NCI-H2081 (cell line): ENCODE data around the gene AGAP2.
A peak's percentile ranks its signal among the peaks of the same experiment; 100 is the strongest.
"Not testable (repeated sequence)": the region's sequence is repeated elsewhere in the genome, so short reads cannot be mapped to it uniquely, and the experiment has no call there.

ENCODE experiments used
- DNase-seq, 2 experiments: peaks; one replicate each; lab custom pipeline; 2025; lab: John Stamatoyannopoulos, UW

Gene AGAP2

GRCh38 chr12:57694459-57695019 lies 44.0 kb downstream of the AGAP2 start:
- peak in 1 of 2 experiments; percentile 56 for DNase-seq

DNA sequence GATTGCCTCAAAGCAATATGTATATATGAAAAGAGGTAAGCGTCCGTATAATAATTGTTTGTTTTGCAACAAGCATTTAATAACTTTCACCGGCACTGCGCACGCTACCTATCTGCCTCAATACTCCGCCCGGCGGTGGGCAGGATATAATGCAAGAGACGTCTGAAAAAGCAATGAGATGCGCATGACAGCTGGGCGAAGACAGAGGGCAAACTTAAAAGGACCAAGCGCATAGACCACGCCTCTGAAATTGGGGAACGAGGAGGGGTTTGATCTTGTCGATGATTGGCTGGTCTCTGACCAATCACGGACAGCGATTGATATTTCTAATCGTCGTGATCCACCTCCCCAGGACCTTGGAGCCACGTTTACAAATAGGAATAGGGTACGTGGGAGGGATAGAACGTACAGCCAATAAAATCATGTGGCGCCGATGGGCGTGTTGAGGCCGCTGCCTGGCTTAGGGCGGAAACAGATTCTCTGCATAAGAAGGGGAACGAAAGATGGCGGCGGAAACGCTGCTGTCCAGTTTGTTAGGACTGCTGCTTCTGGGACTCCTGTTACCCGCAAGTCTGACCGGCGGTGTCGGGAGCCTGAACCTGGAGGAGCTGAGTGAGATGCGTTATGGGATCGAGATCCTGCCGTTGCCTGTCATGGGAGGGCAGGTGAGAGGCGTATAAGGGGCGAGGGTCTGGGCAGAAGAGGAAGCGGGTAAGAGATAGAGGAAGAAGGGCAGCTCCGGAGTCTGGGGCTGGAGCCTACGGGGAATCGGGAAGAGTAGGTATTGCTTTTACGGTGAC lies 44.7 kb downstream of the AGAP2 start, which contains the start of gene OS9:
TSS of gene OS9 (plus strand) at position 474 of the 800 bp plus-strand sequence. CDS start at position 504, 30 bp downstream.
- peak; percentile 98 to 100 for DNase-seq

- no peak for DNase-seq
These were observed 45.3 kb downstream of the AGAP2 start for GRCh38 chr12:57693317-57693658.

- no peak for DNase-seq
These were observed 46.0 kb downstream of the AGAP2 start for GRCh38 chr12:57692500-57692899.

DNA sequence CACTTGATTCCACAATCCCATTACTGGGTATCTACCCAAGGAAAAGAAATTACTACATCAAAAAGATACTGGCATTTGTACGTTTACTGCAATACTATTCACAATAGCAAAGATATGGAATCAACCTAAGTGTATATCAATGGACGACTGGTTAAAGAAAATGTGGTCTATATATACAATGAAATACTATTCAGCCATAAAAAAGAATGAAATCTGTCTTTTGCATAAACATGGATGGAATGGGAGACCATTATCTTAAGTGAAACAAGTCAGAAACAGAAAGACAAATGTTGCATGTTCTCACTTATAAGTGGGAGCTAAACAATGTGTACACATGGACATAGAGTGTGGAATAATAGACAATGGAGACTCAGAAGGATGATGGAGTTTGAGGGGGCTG lies 49.6 kb downstream of the AGAP2 start:
- no peak for DNase-seq

DNA sequence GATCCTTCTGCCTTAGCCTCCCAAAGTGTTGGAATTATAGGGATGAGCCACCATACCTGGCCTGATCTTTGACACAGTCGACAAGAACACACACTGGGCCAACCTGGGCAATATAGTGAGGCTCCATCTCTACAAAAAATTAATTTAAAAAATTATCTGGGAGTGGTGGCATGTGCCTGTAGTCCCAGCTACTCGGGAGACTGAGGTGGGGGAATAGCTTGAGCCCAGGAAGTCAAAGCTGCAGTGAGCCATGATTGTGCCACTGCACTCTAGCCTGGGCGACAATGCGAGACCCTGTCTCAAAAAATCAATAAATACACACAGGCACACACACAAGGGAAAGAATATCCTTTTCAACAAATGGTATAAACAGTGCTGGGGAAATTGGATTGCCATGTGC lies 50.7 kb downstream of the AGAP2 start:
- no peak for DNase-seq

- no peak for DNase-seq
These were observed 58.8 kb downstream of the AGAP2 start for GRCh38 chr12:57679697-57680096.

DNA sequence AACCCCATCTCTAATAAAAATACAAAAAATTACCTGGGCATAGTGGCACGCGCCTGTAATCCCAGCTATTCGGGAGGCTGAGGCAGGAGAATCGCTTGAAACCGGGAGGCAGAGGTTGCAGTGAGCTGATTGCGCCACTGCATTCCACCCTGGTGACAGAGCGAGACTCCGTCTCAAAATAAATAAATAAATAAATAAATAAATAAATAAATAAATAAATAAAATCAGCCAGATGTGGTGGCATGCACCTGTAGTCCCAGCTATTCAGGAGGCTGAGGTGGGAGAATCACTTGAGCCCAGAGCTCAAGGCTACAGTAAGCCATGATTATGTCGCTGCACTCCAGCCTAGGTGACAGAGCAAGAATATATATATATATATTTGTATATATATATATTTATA lies 60.6 kb downstream of the AGAP2 start:
- not testable (repeated sequence) for DNase-seq

GRCh38 chr12:57674691-57675090 lies 63.9 kb downstream of the AGAP2 start:
- no peak for DNase-seq
